GM12875 (cell line): Measurements from ENCODE around the gene MTHFSD.

Experiments used
- H3K4me3 ChIP-seq: one replicate; pipeline ENCODE4 v1.5.1; 2011; ENCODE audit warnings: low read depth, low read length, control low read depth
- TF ChIP-seq, protein P1 (sequence below): IDR thresholded peaks from 2 replicates; pipeline ENCODE4 v1.5.1; 2011; ENCODE audit warnings: low read depth, mild to moderate bottlenecking, control low read depth, inconsistent platforms, low read length, moderate library complexity, borderline replicate concordance; ENCODE audit not compliant: insufficient read depth

Gene MTHFSD

GRCh38 chr16:86550281-86550680 is 4.8 kb downstream of the MTHFSD start:
- TF ChIP-seq, protein P1, sequence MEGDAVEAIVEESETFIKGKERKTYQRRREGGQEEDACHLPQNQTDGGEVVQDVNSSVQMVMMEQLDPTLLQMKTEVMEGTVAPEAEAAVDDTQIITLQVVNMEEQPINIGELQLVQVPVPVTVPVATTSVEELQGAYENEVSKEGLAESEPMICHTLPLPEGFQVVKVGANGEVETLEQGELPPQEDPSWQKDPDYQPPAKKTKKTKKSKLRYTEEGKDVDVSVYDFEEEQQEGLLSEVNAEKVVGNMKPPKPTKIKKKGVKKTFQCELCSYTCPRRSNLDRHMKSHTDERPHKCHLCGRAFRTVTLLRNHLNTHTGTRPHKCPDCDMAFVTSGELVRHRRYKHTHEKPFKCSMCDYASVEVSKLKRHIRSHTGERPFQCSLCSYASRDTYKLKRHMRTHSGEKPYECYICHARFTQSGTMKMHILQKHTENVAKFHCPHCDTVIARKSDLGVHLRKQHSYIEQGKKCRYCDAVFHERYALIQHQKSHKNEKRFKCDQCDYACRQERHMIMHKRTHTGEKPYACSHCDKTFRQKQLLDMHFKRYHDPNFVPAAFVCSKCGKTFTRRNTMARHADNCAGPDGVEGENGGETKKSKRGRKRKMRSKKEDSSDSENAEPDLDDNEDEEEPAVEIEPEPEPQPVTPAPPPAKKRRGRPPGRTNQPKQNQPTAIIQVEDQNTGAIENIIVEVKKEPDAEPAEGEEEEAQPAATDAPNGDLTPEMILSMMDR, result no peak
- H3K4me3 ChIP-seq, result no peak overlapping the region

DNA sequence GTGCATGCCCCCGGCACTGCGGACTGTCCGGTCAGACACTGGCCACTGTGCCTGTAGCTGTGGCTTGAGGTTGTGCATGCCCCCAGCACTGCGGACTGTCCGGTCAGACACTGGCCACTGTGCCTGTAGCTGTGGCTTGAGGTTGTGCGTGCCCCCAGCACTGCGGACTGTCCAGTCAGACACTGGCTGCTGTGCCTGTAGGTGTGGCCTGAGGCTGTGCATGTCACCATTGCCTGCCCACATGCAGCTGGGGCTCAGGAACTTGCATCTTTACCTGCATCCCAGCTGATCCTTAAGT is 5.2 kb downstream of the MTHFSD start:
- H3K4me3 ChIP-seq, result no peak overlapping the region
- TF ChIP-seq, protein P1, result no peak

DNA sequence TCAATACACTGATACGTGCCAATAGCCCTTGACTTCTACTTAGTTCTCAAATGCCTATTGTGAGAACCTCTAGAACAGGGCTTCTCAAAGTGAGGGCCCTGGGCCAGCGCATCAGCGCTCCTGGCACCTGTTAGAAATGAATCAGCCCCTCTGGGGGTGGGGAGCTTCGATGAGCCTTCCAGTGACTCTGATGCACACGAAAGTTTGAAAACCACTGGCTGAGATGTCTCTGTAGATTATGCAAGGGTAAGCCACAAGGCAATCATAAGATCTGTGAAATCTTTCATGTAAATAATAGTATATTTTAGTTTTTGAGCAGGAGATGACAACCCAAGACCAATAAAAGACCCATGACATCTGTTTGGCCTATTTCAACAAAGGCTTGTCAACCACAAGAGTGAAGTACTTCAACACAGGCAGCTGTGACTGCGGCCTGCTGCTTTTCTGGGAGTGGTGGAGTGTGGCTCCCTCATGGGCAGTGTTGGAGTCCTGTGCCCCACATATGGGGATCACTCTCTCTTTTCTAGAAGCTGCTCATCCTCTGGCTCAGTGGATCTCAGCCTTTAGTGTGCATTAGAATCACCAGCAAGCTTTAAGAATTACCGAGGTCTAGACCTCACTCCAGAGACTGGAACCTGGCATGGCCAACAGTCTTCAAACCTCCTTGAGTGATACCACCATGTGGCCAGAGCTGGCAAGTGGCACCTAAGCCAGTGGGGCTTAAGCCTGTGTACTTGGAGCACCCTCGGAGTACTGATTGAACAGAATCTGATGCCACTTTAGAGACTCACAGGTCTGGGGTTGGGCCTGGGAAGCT is 5.8 kb downstream of the MTHFSD start:
- TF ChIP-seq, protein P1, result no peak
- no peak overlapping the region for H3K4me3 ChIP-seq

DNA sequence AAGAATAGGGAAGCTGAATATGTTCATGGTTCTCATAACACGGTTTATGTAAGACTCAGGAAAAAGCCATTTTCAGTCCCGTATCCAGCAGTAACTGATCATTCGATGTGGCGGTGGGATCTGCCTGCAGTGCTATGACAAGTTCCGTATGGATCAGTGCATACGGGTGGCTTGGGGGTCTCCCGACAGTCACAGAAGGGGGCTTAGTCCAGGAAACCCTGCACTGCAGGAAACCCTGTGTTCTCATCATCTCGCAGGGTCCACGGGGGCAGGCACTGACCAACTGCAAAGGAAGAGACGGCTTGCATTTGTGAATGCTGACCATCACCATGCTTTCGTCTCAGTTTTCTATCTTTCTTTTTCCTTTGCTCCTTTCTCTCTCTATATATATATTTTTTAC is 7.7 kb downstream of the MTHFSD start:
- TF ChIP-seq, protein P1, result no peak
- H3K4me3 ChIP-seq, result no peak overlapping the region

DNA sequence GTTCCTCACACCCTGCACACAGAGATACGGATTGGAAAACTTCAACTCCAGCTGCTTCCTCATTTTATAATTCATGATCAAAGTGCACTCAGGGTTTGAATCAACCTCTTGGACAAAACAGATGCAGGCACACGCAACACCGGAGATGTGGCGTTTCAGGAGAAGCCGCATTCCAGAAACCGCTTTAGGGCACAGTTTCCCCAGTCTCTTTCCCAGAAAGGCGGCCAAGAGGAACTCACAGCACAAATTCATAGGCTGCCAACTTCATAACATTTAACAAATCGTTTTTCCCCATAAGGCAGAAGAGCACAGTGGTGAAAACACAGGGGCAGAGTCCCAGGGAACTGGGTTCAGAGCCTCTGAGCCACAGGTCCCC is 8.4 kb downstream of the MTHFSD start:
- TF ChIP-seq, protein P1, result no peak
- H3K4me3 ChIP-seq, result no peak overlapping the region

GRCh38 chr16:86545954-86546637 is 8.9 kb downstream of the MTHFSD start:
- TF ChIP-seq, protein P1, result no peak
- no peak overlapping the region for H3K4me3 ChIP-seq

DNA sequence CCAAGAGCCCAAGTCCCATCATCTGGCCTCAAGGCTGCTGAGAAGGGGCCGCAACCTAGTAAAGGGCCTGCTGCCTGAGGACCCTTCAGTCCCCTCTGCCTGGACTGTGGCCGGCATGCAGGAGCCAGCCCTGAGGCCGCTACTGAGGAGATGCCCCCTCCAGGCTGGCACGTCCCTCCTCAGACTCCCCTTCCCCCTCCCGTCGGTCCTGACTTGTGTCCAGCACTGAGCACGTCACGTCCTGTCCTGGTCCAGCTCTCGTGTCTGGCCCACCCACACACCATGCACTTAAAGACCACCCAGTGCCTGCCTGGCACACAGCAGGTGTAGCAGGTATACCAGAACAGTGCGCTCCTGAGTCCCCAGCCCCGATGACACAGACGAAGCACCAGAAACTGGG is 9.6 kb downstream of the MTHFSD start:
- no peak overlapping the region for H3K4me3 ChIP-seq
- TF ChIP-seq, protein P1, result no peak
